Measurements from ENCODE around the gene HSPB7. TPM values are rescaled to one million over a fixed set of nuclear protein-coding genes. Genes with fewer than 3 reads are reported as not detected.

The HSPB7 gene
- total and polyA plus RNA-seq, 2 of the 8 experiments (the other 6 are each of a cell fraction or from before 2014, with no cell fraction given), result not detected

DNA sequence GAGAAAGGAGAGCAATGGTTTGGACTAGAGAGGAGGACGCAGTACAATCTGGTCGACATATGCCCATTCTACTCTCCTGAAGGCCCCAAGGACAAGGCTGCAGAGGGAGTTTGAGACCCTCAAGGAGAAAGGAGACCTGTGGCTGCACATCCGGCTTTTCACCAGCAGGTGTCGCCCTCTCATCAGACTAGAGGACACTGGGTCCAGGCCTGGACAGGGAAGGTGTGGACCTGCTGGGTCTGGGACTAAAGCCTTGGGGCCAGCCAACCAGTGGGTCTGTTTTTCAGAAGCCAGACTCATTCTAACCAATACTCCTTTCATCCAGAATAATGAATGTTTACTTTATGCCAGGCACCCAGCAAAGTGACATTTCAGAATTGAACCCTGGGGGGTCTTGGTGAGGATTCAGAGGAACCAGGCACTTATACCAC, 8.8 kb downstream of the HSPB7 start:
- 1% methylated on average over 4 of the region's 4 CpGs; no CpG with 5 or more reads in 1 of the 2 experiments for whole genome bisulfite sequencing, 2 experiments (ENCODE audit: extremely low coverage in 1 of 2, insufficient coverage in 1 of 2, insufficient read length in 1 of 2, insufficient replicate concordance in 2 of 2, low coverage in 1 of 2, low lambda C conversion rate in 2 of 2, missing lambda C conversion rate in 1 of 2)
- Histone ChIP-seq H2BK12ac (ENCODE audit: low read depth, low read length) (peak overlapping the region; percentile 94; the same call in 1 of the 2 replicates), H3K18ac (ENCODE audit: extremely low read depth, low read length) (no peak overlapping the region), H3K23ac (ENCODE audit: insufficient read length) (no peak overlapping the region), H4K5ac (ENCODE audit: insufficient read length, low read depth, low read length) (no peak overlapping the region), H4K8ac (ENCODE audit: extremely low read depth, insufficient read depth, low read length) (no peak overlapping the region), H3K27me3 (replicated peaks in 1 of 4; ENCODE audit: control insufficient read depth in 3 of 4, extremely low read depth in 1 of 4, insufficient read depth in 3 of 4, low read length in 3 of 4) (no peaks in the 10 kb centered on the region; a peak in 1 of 7 replicates), H3K79me2 (ENCODE audit: control insufficient read depth in 1 of 2, insufficient read depth in 2 of 2, low read length in 2 of 2) (no peaks in the 10 kb centered on the region), H3K9ac (replicated peaks in 1 of 4; ENCODE audit: extremely low read depth in 1 of 4, low read depth in 3 of 4, low read length in 3 of 4) (no peak overlapping the region), H4K91ac (replicated peaks; ENCODE audit: insufficient read length, low read length) (no peak overlapping the region), H3K4me3 (ENCODE audit: extremely low read depth in 1 of 4, insufficient read depth in 2 of 4, low read depth in 3 of 4, low read length in 4 of 4) (no peak overlapping the region), H2BK5ac (ENCODE audit: low read depth, low read length) (peak overlapping the region; percentile 37; the same call in 1 of the 2 replicates), H3K23me2 (ENCODE audit: low read depth, low read length) (no peaks in the 10 kb centered on the region; the same call in 1 of the 2 replicates), H3K27ac (ENCODE audit: low read depth, low read length) (no peak overlapping the region), H2BK120ac (replicated peaks; ENCODE audit: low read depth, low read length) (no peak overlapping the region), H3K4ac (replicated peaks; ENCODE audit: insufficient read length, low read depth, low read length) (no peak overlapping the region), H3K36me3 (ENCODE audit: control insufficient read depth in 2 of 4, insufficient read depth in 4 of 4, low read length in 3 of 4) (no peaks in the 10 kb centered on the region), H2AFZ (ENCODE audit: low read length) (no peak overlapping the region), H4K20me1 (replicated peaks in 1 of 2; ENCODE audit: control insufficient read depth in 1 of 2, insufficient read depth in 2 of 2, low read length in 2 of 2) (no peaks in the 10 kb centered on the region), H2BK15ac (ENCODE audit: low read length) (no peak overlapping the region), H3K9me3 (ENCODE audit: insufficient read depth in 2 of 2, low read depth in 1 of 2, low read length in 1 of 2) (no peaks in the 10 kb centered on the region), H3K14ac (ENCODE audit: insufficient read length) (no peak overlapping the region), H3K4me1 (replicated peaks in 1 of 4; ENCODE audit: control insufficient read depth in 3 of 4, insufficient read depth in 4 of 4, low read length in 3 of 4) (peaks cover 3 to 14% (median 10%) of the 10 kb centered on the region in 4 experiments), H3K56ac (replicated peaks; ENCODE audit: insufficient read length, low read depth, low read length) (no peak overlapping the region), H3K4me2 (ENCODE audit: insufficient read depth in 1 of 2, low read depth in 2 of 2, low read length in 2 of 2) (no peak overlapping the region), H3K79me1 (ENCODE audit: low read depth, low read length) (no peaks in the 10 kb centered on the region), H2AK5ac (ENCODE audit: low read depth, low read length) (no peak overlapping the region), H2BK20ac (ENCODE audit: low read length) (no peak overlapping the region)
- CTCF ChIA-PET (ENCODE audit: partially characterized antibody), result interaction anchor here (0.6 to 8.9 kb wide), 37 partner anchors 7 to 218 kb away, joined by 3 to 74 read pairs (median 6); partner anchors contain the start of genes CLCNKA, CLCNKB and HSPB7
- POLR2A ChIA-PET (ENCODE audit: partially characterized antibody), result no interaction called here
- FAIRE-seq (peak; percentile 84), DNase-seq (ENCODE audit: low read depth in 1 of 2, low spot score in 2 of 2) (peak; percentile 64 to 98)
- TF ChIP-seq, protein P1, sequence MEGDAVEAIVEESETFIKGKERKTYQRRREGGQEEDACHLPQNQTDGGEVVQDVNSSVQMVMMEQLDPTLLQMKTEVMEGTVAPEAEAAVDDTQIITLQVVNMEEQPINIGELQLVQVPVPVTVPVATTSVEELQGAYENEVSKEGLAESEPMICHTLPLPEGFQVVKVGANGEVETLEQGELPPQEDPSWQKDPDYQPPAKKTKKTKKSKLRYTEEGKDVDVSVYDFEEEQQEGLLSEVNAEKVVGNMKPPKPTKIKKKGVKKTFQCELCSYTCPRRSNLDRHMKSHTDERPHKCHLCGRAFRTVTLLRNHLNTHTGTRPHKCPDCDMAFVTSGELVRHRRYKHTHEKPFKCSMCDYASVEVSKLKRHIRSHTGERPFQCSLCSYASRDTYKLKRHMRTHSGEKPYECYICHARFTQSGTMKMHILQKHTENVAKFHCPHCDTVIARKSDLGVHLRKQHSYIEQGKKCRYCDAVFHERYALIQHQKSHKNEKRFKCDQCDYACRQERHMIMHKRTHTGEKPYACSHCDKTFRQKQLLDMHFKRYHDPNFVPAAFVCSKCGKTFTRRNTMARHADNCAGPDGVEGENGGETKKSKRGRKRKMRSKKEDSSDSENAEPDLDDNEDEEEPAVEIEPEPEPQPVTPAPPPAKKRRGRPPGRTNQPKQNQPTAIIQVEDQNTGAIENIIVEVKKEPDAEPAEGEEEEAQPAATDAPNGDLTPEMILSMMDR (IDR thresholded peaks at IDR 0.05; ENCODE audit: control extremely low read depth in 1 of 3, insufficient read depth in 1 of 3, low read depth in 1 of 3, low read length in 3 of 3), result peak; percentile 96 to 100 (median 96)
- no peak for TF ChIP-seq RNF2 (IDR thresholded peaks at IDR 0.05; ENCODE audit: borderline replicate concordance, low read depth, low read length, missing control alignments, poor library complexity, severe bottlenecking)
- TF ChIP-seq SUZ12 (IDR thresholded peaks at IDR 0.05; ENCODE audit: low read length), result no peak
- TF ChIP-seq, protein P2, sequence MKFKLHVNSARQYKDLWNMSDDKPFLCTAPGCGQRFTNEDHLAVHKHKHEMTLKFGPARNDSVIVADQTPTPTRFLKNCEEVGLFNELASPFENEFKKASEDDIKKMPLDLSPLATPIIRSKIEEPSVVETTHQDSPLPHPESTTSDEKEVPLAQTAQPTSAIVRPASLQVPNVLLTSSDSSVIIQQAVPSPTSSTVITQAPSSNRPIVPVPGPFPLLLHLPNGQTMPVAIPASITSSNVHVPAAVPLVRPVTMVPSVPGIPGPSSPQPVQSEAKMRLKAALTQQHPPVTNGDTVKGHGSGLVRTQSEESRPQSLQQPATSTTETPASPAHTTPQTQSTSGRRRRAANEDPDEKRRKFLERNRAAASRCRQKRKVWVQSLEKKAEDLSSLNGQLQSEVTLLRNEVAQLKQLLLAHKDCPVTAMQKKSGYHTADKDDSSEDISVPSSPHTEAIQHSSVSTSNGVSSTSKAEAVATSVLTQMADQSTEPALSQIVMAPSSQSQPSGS (IDR thresholded peaks at IDR 0.05; ENCODE audit: low read length), result no peak
- no peak for TF ChIP-seq NRF1 (IDR thresholded peaks at IDR 0.05; ENCODE audit: low read depth, low read length)
- no peak for TF ChIP-seq PHF8 (conservative IDR thresholded peaks at IDR 0.05; ENCODE audit: low read depth, low read length)
- TF ChIP-seq EZH2 (IDR thresholded peaks at IDR 0.05; ENCODE audit: low read depth, low read length, severe bottlenecking), result no peak
- TF ChIP-seq POLR2AphosphoS5 (IDR thresholded peaks at IDR 0.05; ENCODE audit: low read depth, low read length), result no peak
- TF ChIP-seq TCF12 (IDR thresholded peaks at IDR 0.05; ENCODE audit: low read depth, low read length), result no peak
